NCI-H82 treated with DMSO at 0.1 percent for 48 hours (cell line): ENCODE measurements around the gene RIMS4.
A peak's percentile ranks its signal among the peaks of the same experiment; 100 is the strongest.

ENCODE experiments used
- DNase-seq: peaks from one replicate; lab custom pipeline; 2025; ENCODE audit not compliant: unreplicated experiment; lab: John Stamatoyannopoulos, UW

Gene RIMS4

GRCh38 chr20:44743916-44744655, 66.3 kb downstream of the RIMS4 start:
- peak; percentile 22 for DNase-seq

DNA sequence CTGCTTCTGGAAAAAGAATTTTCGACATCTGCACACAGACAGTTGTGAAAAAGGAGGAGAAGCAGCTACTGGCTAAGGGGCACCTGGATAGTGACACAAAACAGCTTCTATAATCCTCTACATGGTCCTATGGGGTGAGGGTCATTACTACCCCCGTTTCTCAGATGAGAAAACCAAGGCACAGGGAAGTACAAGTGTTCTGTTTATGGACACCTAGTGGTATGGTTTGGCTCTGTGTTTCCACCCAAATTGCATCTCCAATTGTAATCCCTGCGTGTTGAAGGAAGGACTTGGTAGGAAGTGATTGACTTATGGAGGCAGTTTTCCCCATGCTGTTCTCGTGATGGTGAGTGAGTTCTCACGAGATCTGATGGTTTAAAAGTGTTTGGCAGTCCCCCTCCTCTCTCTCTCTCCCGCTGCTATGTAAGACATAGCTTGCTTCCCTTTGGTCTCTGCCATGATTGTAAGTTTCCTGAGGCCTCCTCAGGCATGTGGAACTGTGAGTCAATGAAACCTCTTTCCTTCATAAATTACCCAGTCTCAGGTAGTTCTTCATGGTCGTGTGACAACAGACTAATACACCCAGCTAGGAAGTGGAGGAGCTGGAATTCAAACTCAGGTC, 67.2 kb downstream of the RIMS4 start:
- no peak for DNase-seq

DNA sequence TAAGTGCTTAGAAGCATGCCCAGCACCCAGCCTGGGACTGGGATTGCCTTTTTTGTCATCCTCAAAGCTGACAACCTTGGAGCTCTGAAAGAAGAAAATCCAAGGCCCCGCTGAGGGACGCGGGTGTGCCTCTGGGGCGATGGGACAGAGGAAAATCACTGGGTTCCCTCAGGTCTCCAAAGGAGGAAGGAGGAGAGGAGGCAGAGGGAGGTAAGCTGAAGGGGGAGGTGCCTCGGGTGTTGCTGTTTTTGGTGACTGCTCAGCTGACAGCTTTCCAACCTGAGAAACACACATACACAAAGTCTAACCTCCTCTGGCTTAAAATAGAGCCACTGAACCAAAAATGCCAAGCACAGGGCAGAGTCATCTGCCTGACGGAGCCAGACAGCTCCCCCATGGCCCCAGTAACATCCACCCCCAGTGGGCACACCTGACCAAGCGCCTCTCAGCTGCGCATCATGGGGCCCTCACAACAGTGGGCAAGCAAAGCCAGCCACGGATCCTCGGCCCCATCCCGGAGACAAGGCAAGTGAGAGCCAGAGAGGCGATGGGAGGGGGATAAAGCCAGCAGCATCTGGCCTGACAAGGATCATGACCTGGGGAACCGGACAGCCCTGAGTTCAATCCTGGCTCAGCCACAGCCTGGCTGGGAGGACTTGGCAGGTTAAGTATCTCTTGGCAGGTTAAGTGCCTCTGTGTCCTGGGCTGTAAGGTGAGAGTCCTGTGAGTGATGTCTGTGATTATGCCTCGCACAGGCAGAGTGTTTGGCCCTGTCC, 67.9 kb downstream of the RIMS4 start:
- DNase-seq, result no peak

- DNase-seq, result peak; percentile 50
Measured at GRCh38 chr20:44739942-44740341, 70.4 kb downstream of the RIMS4 start.

DNA sequence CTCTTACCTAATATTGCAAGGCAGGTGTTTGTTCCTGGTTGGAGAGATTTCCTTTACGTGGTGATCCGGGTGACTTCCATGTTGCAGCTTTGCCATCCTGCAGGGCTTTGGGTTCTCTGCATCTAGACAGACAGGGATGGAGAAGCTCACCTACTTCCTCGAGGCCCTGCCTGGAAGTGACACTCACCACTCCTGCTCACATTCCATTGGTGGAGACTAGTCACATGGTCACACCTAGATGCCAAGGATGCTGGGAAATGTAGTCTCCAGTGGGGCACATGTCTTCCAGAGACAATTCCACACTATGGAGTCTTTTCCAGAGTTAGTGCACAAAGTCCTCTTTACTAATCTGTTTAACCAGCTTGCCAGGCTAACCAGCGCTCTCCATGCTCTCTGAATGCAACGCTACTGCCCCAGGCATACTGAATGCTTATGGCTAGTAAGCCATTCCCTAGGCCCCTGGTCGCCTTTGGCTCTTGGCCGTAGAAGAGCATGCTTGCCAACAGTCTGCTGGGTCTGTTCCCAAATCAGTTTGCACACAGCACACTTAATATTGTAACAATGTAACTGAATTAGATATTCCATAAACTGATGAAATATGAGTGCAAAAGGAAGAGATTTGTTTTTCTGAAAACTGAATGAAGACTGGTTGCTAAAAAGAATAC, 71.4 kb downstream of the RIMS4 start:
- peak; percentile 77 for DNase-seq

DNA sequence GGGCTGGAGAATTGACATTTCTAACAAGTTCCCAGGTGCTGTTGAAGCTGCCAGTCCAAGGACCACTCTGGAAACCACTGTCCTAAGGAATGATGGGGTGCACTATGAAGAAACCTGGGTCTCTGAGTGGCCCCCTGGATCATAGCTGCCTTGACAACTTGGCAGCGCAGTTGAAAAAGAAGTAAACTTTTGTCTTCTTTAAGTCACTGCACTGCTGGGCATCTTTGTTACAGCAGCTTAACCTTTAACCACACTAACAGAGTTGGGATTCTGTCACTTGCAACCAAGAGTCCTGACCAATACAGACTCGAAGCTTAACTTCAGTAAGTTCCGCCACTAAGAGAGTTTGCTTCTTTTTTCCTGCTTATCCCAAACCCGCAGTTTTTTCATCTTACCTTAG, 73.2 kb downstream of the RIMS4 start:
- no peak for DNase-seq

- DNase-seq, result peak; percentile 94
Measured at GRCh38 chr20:44736170-44737021, 74.0 kb downstream of the RIMS4 start.

DNA sequence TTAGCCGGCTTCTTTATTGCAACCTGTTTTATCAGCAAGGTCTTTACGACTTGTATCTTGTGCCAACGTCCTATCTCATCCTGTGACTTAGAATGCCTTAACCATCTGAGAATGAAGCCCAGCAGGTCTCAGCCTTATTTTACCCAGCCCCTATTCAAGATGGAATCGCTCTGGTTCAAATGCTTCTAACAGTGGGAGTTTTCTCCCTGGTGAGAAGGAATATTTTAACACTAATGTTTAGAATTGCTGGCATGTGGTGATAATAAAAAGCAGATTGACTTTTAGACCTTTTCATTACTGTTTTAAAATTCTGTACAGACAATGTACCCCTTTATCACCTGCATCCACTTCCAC, 74.6 kb downstream of the RIMS4 start:
- no peak for DNase-seq

DNA sequence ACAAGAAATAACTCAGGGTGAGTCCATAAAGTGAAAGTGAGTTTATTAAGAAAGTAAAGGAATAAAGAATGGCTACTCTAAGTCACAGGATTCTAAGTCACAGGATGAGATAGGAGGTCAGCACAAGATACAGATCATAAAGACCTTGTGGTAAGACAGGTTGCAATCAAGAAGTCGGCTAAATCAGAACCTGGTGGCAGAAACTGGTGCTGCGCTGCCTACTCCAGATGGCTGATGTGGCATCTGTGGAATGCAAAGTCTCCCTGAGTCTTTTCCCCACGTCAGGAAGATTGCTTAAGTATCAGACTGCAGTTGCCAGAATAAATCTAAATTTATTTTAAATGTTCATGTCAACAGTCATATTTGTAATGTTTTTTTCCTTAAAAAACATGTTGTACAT, 75.4 kb downstream of the RIMS4 start:
- DNase-seq, result no peak

DNA sequence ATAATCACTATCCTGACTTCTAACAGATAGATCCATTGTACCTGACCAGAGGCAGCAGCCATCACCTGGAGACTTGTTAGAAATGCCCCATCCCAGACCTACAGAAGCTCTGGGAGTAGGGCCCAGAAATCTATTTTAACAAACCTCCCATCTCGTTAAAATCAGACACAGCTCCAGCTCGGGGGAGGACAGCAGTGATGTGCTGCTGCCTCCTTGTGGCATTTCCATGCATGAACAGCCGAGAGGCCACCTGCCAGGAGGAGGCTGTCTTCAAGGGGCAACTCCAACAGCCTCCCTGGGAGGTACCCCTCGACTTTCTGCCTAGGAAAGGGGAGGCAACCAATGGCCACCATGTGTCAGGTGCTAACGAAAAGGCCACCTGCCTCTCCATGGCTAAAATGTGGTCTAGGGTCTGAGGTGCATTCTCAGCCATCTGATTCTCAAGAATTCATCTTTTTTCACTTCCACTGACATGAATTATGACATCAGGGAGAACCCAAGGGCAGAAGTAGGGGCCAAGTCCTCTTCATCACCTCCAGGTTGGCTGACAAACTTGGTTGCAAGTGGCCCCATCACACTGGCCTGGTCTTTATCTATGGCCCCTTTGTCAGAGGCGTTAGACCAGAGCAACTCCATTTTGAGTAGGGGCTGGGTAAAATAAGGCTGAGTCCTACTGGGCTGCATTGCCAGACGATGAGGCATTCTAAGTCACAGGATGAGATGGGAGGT, 76.8 kb downstream of the RIMS4 start:
- no peak for DNase-seq

GRCh38 chr20:44732327-44732726, 78.0 kb downstream of the RIMS4 start:
- no peak for DNase-seq

DNA sequence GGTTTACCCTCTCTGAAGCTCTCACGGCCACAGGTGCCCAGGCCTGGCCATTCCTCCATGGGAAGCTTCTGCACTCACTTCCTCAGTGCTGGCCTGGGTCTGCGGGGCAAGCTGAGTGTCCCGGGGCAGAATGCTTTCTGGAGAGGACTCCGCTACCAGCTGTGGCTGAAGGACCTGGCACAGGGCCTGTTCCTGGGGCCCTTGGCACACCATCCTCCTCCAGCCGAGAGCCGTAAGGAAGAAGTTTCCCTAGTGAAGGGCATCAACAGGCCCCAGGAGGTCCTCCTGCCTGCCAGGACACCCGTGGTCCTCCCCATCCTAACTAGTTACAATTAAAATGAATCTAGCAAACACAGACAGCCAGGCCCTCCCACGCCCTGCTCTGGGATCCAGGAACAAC, 78.7 kb downstream of the RIMS4 start:
- no peak for DNase-seq

- DNase-seq, result no peak
Measured at GRCh38 chr20:44730441-44730840, 79.9 kb downstream of the RIMS4 start.

GRCh38 chr20:44728801-44729443, 81.4 kb downstream of the RIMS4 start:
- no peak for DNase-seq

DNA sequence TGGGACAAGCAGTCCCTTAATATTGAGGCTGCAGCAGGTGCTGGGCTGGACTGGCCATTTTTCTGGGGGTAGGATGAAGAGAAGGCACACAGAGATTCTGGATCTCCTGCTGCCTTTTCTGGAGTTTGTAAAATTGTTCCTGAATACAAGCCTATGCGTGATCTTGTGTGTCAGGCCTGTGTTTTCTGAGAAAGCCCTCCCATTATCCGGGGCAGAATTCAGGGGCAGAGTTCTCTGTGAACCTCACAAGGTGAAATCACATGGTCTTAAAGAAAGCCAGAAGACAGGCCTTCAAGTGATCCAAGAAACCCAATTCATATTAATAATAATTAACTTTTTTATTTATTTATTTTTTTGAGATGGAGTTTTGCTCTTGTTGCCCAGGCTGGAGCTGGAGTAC, 82.7 kb downstream of the RIMS4 start:
- no peak for DNase-seq

GRCh38 chr20:44727039-44727438, 83.3 kb downstream of the RIMS4 start:
- DNase-seq, result no peak

DNA sequence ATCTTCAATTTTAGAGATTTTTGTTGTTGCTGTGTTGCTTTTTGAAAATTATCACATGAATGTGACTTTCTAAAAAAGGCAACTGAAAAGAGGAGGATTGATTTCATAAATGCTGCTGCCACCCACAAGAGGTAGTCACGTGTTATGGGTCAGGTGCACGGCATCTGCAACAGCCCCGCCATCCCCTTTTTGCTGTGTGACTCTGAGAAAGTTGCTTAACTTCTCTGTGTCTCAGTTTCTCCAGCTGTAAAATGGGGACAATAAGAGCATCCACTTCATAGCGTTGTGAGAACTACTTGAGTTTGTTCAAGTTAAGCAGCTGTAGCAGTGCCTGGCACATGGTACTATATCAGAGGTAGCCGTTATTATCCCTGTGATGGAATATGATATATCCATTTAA, 84.5 kb downstream of the RIMS4 start:
- DNase-seq, result no peak

GRCh38 chr20:44724423-44725091, 85.8 kb downstream of the RIMS4 start:
- no peak for DNase-seq

GRCh38 chr20:44723798-44724362, 86.5 kb downstream of the RIMS4 start:
- DNase-seq, result no peak
